Activated naive CD4-positive, alpha-beta T cell treated with anti-CD3 and anti-CD28 coated beads for 36 hours (primary cell): Measurements from ENCODE around the gene DLG2. TPM values are rescaled to one million over a fixed set of nuclear protein-coding genes. Genes with fewer than 3 reads are reported as not detected.

Source experiments
- CTCF ChIA-PET: fragments of 350-600 bp; sonication (Branson Sonifier 250); formaldehyde crosslinking; loops from one replicate; lab custom pipeline; 2021; ENCODE audit warnings: antibody characterized with exemption; lab: Charles Lee
- DNase-seq: peaks from one replicate; pipeline ENCODE4 v3.0.0-alpha.2; 2020
- H3K27ac Mint-ChIP-seq: one replicate; pipeline ENCODE4 v1.8.0; 2021; ENCODE audit warnings: mild to moderate bottlenecking, mixed read lengths
- H3K27me3 Mint-ChIP-seq: one replicate; pipeline ENCODE4 v1.8.0; 2021; ENCODE audit warnings: low read depth, mixed read lengths
- H3K36me3 Mint-ChIP-seq: one replicate; pipeline ENCODE4 v1.8.0; 2021; ENCODE audit warnings: low read depth, mixed read lengths
- H3K4me1 Mint-ChIP-seq: one replicate; pipeline ENCODE4 v1.8.0; 2021; ENCODE audit warnings: low read depth, mixed read lengths
- H3K4me3 Mint-ChIP-seq: one replicate; pipeline ENCODE4 v1.8.0; 2021; ENCODE audit warnings: mild to moderate bottlenecking, moderate library complexity, mixed read lengths
- H3K9me3 Mint-ChIP-seq: one replicate; pipeline ENCODE4 v1.8.0; 2021; ENCODE audit warnings: mixed read lengths
- intact Hi-C: fragments of 100-400 bp; cut with micrococcal nuclease; formaldehyde crosslinking; loops from one replicate; pipeline ENCODE4 v1.15.1; 2023
- total RNA-seq, 2 experiments: library from RNA; stranded (reverse); gene quantifications; one replicate each; pipeline ENCODE4 v1.2.3, GENCODE V29; 2021

Gene DLG2
- total RNA-seq, 2 experiments from 2014 or later: 3.3 to 4.6 TPM

DNA sequence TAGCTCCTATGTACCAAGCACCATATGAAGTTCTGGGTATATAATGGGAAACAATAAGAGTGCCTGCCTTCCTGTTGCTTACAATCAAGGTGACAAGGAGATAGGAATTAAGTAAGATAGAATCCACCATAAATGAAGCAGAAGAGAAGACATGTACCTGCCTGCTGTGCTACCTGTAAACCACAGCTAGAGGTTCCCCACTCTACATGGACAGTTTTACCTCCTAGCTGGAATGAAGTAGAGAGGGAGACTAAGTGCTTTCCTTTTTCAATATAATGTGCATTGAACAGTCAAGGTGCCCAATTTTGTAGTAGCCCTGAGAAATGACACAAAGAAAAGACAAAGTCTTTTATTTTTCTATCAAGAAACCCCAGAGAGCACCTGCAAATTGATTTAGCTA is 984.6 kb downstream of the DLG2 start:
- CTCF ChIA-PET: interaction anchor here (0.5 to 0.6 kb wide), 2 partner anchors 24 to 419 kb away, joined by 3 read pairs; no protein-coding TSS in a partner anchor
- H3K4me3 Mint-ChIP-seq: no peak overlapping the region
- H3K27ac Mint-ChIP-seq: no peak overlapping the region
- H3K9me3 Mint-ChIP-seq: no peaks in the 10 kb centered on the region
- no peak for DNase-seq
- no peaks in the 10 kb centered on the region for H3K36me3 Mint-ChIP-seq
- H3K27me3 Mint-ChIP-seq: peaks cover 2% of the 10 kb centered on the region
- intact Hi-C loops: no loop called here
- H3K4me1 Mint-ChIP-seq: no peaks in the 10 kb centered on the region

DNA sequence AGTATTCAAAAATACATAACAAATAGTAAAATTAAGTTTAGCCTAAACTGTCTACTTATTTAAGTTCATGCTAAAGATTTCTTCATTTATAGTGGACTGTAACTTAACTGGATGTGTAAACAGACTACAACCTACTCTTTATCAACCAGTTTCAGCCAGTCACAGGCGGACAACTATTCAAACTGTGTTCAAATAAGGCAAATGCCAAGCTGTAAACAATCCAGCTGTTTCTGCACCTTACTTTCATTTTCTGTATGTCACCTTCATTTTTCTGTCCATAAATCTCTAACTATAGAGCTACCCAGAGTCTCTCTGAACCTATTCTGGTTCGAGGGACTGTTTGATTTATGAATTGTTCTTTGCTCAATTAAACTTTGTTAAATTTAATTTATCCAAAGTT is 992.8 kb downstream of the DLG2 start:
- CTCF ChIA-PET: no interaction called here
- H3K27me3 Mint-ChIP-seq: no peaks in the 10 kb centered on the region
- H3K4me3 Mint-ChIP-seq: no peak overlapping the region
- no peaks in the 10 kb centered on the region for H3K36me3 Mint-ChIP-seq
- intact Hi-C loops: no loop called here
- H3K9me3 Mint-ChIP-seq: peaks cover 10% of the 10 kb centered on the region
- no peaks in the 10 kb centered on the region for H3K4me1 Mint-ChIP-seq
- H3K27ac Mint-ChIP-seq: no peak overlapping the region
- DNase-seq: no peak

DNA sequence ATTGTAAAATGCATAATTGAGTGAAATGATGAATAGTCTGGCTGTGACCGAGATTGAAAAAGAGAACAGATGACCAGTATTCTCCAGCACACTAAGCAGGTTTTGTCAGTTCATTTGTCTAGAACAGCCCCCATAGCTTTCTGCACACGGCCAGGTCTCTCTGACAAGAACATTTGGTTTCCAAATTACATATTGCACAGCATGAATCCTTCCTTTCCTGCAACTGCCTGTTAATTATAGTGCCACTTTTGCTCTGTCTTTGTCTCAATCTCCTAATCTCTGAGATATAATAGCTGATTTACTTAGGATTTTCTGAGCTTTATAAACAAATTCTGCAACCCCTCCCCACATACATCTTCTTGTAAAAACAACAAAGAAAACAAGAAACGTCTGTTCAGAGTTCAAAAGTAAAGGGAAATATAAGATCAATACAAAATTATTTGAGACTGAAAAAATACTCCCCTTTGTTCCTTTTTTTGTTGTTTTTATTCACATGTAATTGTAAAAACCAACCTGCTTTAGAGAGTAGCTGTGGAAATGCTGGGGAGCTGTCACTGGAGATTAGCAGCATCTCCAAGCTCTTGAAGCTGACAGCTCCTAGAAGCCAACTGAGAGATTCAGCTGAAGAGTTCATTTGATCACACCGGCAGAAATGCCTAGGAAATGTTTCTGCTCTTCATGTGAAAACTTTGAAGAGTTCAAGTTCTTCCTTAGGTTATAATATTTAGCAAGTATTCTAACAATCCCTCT is 998.1 kb downstream of the DLG2 start:
- CTCF ChIA-PET: interaction anchor here (1.5 kb wide), 1 partner anchor 9 kb away, joined by 3 read pairs; no protein-coding TSS in a partner anchor
- Mint-ChIP-seq H3K27ac (no peak overlapping the region), H3K36me3 (no peaks in the 10 kb centered on the region), H3K4me1 (no peaks in the 10 kb centered on the region), H3K27me3 (no peaks in the 10 kb centered on the region), H3K4me3 (no peak overlapping the region), H3K9me3 (peaks cover 12% of the 10 kb centered on the region)
- intact Hi-C loops: no loop called here
- DNase-seq: no peak

DNA sequence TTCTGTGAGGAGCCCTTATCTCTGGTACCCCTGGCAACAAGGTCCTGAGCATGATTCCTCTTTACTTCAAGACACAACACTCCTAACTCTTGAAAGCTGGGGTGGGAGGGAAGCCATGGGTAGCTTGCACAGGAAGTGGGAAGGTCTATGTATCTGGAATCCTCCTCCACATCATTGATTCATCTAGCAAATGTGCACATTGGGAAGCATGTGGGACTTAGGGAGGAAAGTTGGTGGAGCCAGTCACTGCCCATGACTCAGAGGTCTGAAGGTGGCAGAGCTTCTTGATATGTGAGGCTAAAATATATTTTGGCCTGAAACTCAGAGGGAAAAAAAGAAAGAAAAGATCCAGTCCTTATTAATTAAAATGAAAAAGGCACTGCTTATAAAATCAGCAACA is 1000.9 kb downstream of the DLG2 start:
- Mint-ChIP-seq H3K27me3 (no peaks in the 10 kb centered on the region), H3K4me1 (no peaks in the 10 kb centered on the region), H3K27ac (no peak overlapping the region), H3K9me3 (peaks cover 12% of the 10 kb centered on the region), H3K4me3 (no peak overlapping the region), H3K36me3 (no peaks in the 10 kb centered on the region)
- intact Hi-C loops: no loop called here
- DNase-seq: no peak
- CTCF ChIA-PET: no interaction called here

DNA sequence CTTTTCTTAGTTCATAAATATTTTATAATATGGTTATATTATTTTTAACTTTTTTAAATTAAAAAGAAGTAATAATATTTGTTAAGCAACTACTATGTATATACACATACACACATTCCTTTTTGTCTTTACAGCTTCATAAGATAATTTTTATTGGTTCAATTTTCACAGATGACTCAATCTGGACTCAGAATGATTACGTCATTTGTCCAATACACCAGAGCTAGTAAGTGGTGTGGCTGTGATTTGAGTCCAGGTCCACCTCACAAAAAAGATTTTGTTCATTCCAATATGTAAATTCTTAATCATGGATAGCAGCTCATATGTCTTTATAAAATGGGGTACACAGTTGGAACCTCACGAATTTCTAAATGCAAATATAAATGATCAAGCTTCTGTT is 1014.5 kb downstream of the DLG2 start:
- no peak for DNase-seq
- no peaks in the 10 kb centered on the region for H3K27me3 Mint-ChIP-seq
- CTCF ChIA-PET: interaction anchor here (0.6 kb wide), 1 partner anchor 127 kb away, joined by 3 read pairs; no protein-coding TSS in a partner anchor
- no peak overlapping the region for H3K4me3 Mint-ChIP-seq
- H3K36me3 Mint-ChIP-seq: no peaks in the 10 kb centered on the region
- no peak overlapping the region for H3K27ac Mint-ChIP-seq
- peaks cover 4% of the 10 kb centered on the region for H3K9me3 Mint-ChIP-seq
- H3K4me1 Mint-ChIP-seq: no peaks in the 10 kb centered on the region
- intact Hi-C loops: no loop called here

DNA sequence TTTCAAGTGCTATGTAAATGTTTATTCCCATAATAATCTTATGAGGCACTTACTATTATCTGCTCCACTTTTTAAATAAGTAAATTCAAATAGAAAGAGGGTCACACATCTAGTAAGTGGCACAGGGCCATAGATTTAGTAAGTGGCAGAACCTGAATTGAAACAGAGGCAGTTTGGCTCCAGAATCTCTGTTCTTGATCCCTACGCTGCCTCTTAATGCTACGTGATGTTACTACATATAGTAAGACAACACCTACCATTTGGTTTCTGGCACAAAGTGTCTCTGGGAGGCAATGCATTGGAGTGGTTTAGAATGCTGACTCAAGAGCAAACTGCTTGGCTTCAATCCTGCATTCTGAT is 1018.3 kb downstream of the DLG2 start:
- H3K9me3 Mint-ChIP-seq: peaks cover 5% of the 10 kb centered on the region
- H3K4me3 Mint-ChIP-seq: no peak overlapping the region
- no peaks in the 10 kb centered on the region for H3K36me3 Mint-ChIP-seq
- no peak for DNase-seq
- intact Hi-C loops: no loop called here
- H3K4me1 Mint-ChIP-seq: no peaks in the 10 kb centered on the region
- no peaks in the 10 kb centered on the region for H3K27me3 Mint-ChIP-seq
- no peak overlapping the region for H3K27ac Mint-ChIP-seq
- CTCF ChIA-PET: no interaction called here

DNA sequence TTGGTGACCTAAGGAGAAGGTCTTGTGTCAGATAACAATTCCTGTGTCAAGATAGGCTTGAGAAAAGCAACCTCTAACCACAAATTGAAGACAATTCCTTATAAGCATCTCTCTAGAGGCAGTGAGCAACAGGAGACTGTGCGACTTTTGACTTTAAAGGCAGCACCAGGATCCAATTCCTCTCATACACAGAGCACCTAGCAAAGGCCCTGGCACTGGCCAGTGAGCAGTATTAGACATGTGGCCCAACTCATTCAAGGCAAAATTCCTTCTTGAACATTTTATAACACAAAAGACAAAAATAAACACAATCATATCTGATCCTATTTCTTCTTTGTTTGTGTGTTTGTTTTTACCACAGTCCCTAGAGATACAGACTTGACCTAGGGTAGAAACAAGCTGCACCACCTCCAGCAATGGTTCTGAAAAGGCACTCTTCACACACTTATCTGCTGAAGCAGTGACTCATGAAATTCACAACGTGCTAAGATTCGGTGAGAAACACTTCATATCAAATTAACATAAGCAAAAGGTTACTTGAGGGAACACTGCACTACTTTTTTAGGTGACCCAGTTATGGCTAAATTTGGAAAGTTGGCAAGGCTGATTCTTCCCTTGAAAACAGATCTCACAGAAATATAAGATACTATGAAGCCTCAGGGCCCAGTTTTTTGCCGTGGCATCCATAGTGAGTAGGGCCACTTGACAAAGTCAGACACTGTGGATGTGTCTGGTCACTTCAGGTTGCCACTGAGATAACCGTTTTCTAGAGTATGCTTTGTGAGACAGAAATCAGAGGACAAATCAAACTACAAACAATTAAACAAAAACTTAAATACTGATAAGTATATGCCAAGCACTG is 1018.9 kb downstream of the DLG2 start:
- CTCF ChIA-PET: no interaction called here
- no peak overlapping the region for H3K4me3 Mint-ChIP-seq
- H3K27ac Mint-ChIP-seq: no peak overlapping the region
- H3K4me1 Mint-ChIP-seq: no peaks in the 10 kb centered on the region
- intact Hi-C loops: no loop called here
- H3K9me3 Mint-ChIP-seq: peaks cover 5% of the 10 kb centered on the region
- H3K36me3 Mint-ChIP-seq: no peaks in the 10 kb centered on the region
- DNase-seq: no peak
- H3K27me3 Mint-ChIP-seq: no peaks in the 10 kb centered on the region

DNA sequence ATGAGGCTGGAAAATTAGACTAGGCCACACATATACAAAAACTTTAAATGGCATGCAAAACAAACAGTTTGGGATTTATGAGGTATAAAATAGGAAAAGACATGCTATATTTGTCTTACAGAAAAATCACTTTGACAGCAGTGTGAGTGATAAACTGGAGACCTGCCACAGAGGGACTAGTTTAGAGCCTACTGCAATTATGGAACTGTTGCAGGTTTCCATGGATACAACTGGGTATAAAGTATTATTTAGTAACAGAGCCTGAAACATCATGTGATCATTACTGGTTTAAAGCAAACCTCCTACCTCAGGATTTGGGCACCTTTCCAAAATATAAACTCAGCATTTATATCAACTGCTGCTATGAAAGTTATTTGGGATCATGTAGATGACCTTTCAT is 1032.5 kb downstream of the DLG2 start:
- DNase-seq: no peak
- intact Hi-C loops: no loop called here
- H3K4me3 Mint-ChIP-seq: no peak overlapping the region
- H3K4me1 Mint-ChIP-seq: no peaks in the 10 kb centered on the region
- peaks cover 5% of the 10 kb centered on the region for H3K9me3 Mint-ChIP-seq
- H3K27ac Mint-ChIP-seq: no peak overlapping the region
- CTCF ChIA-PET: no interaction called here
- H3K27me3 Mint-ChIP-seq: no peaks in the 10 kb centered on the region
- H3K36me3 Mint-ChIP-seq: no peaks in the 10 kb centered on the region

DNA sequence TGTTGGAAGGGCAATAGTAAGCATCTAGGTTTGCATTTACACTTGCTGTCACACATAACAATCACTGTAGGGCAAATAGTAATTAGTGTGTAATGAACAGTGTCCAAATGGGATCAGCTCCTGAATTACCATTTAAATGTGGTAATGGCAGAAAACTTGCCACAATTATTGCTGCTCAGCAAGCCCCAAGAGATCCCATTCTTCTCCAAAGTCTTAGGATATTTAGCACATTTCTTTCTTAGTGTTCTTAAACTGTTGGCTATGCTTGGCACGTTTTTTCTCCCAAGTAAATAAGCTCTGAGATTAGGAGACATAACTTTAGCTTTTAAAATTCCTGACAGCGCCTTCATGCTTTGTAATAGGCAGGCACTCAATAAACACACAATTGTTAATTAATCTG is 1037.0 kb downstream of the DLG2 start:
- Mint-ChIP-seq H3K27me3 (no peaks in the 10 kb centered on the region), H3K4me1 (no peaks in the 10 kb centered on the region), H3K9me3 (peaks cover 5% of the 10 kb centered on the region), H3K27ac (no peak overlapping the region), H3K4me3 (no peak overlapping the region), H3K36me3 (no peaks in the 10 kb centered on the region)
- CTCF ChIA-PET: no interaction called here
- DNase-seq: no peak
- intact Hi-C loops: no loop called here

DNA sequence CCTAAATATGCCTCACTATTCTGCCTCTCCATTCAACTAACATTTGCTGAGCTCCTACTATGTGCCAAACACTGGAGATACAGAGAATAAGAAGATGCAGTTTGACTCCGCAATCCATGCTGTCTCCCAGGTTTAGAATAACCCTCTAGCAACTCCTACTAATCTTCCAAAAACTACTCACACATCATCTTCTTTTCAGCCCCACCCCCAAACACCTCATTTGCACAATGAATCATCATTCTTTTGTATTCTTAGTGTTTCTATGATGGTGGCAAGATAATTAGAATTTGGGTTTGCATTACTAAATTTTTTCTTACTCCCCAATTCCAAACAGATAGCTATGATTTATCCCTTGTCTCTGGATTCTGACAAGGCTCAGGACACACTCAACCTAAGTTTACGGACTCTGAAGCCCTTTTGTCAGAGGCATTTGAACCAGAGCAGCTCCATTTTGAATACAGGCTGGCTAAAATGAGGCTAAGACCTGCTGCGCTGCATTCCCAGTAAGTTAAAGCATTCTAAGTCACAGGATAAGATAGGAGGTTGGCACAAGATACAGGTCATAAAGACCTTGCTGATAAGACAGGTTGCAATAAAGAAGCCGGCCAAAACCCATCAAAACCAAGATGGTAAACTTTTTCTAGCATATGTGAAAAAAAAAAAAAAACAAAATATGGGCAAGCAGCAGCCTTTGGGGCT is 1038.9 kb downstream of the DLG2 start:
- Mint-ChIP-seq H3K4me1 (no peaks in the 10 kb centered on the region), H3K27me3 (no peaks in the 10 kb centered on the region), H3K4me3 (no peak overlapping the region), H3K27ac (no peak overlapping the region), H3K9me3 (peaks cover 5% of the 10 kb centered on the region), H3K36me3 (no peaks in the 10 kb centered on the region)
- intact Hi-C loops: no loop called here
- CTCF ChIA-PET: no interaction called here
- no peak for DNase-seq

DNA sequence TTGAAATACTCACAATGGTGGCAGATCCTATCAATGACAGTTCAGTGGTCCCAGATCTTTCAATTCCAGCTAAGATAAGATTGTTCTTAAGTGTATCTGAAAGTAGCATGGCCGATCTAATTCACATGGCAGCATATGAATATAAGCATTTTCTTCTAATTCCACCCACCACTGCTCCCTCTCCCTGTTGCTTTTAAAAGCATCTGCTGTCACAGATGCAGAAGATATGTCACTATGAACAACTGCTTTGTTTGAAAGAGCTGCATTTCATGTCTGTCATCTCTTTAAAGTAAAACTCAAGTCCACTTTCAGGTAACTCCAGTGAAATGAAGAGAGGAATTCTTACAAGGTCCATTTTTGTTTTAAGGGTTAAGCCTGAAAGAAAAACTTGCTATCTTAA is 1044.0 kb downstream of the DLG2 start:
- intact Hi-C loops: no loop called here
- Mint-ChIP-seq H3K36me3 (no peaks in the 10 kb centered on the region), H3K9me3 (peaks cover 7% of the 10 kb centered on the region), H3K27ac (no peak overlapping the region), H3K4me1 (no peaks in the 10 kb centered on the region), H3K4me3 (no peak overlapping the region), H3K27me3 (no peaks in the 10 kb centered on the region)
- no peak for DNase-seq
- CTCF ChIA-PET: no interaction called here

DNA sequence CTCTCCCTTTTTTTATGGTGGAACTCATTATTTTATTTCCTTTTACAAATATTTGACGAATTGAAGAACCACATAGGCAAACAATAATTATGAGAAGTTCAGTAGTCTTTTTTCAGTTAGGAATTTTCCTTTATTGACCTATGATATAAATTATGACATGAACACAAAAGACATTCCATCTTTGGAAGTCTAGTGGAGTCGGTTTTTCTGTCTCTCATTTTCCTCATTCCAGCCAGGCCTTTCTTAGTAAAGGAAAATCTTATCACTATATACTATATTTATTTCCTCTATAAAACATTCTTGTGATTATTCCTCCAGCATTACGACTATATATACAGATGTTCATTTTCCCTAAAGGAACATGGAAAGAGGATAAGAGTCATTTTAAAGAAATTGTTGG is 1046.1 kb downstream of the DLG2 start:
- Mint-ChIP-seq H3K9me3 (peaks cover 9% of the 10 kb centered on the region), H3K4me3 (no peak overlapping the region), H3K36me3 (no peaks in the 10 kb centered on the region), H3K27me3 (no peaks in the 10 kb centered on the region), H3K27ac (no peak overlapping the region), H3K4me1 (no peaks in the 10 kb centered on the region)
- DNase-seq: no peak
- intact Hi-C loops: no loop called here
- CTCF ChIA-PET: no interaction called here
